ENCODE measurements around the gene SOBP. TPM values are rescaled to one million over a fixed set of nuclear protein-coding genes. Genes with fewer than 3 reads are reported as not detected.

The SOBP gene
- total and polyA plus RNA-seq, 5 donors from 2014 or later, result 0.07 to 0.13 TPM; not detected in 3

- Mint-ChIP-seq H3K4me1 (peaks cover 0 to 6% (median 4%) of the 10 kb centered on the region in 4 donors), H3K9me3 (no peaks in the 10 kb centered on the region), H3K27ac (no peak overlapping the region), H3K27me3 (peaks cover 20% of the 10 kb centered on the region), H3K4me3 (no peak overlapping the region), H3K36me3 (no peaks in the 10 kb centered on the region)
- no peak for ATAC-seq (ENCODE audit: low read depth in 2 of 2)
- no peak for DNase-seq
- Histone ChIP-seq H3K27ac (ENCODE audit: insufficient read depth, low read length, poor library complexity, severe bottlenecking) (no peak overlapping the region), H3K36me3 (ENCODE audit: control insufficient read depth, insufficient read depth, low read length) (no peaks in the 10 kb centered on the region), H3K9me3 (ENCODE audit: control insufficient read depth in 2 of 2, low read length in 2 of 2) (no peaks in the 10 kb centered on the region), H3K4me3 (ENCODE audit: low read depth, low read length) (no peak overlapping the region), H3K4me1 (ENCODE audit: control insufficient read depth, insufficient read depth, low read length, poor library complexity, severe bottlenecking) (peaks cover 3% of the 10 kb centered on the region), H3K27me3 (ENCODE audit: control insufficient read depth, insufficient read depth, low read length) (peaks cover 5% of the 10 kb centered on the region)
Measured at GRCh38 chr6:107666981-107667601, 177.2 kb downstream of the SOBP start.

GRCh38 chr6:107667790-107668189, 177.9 kb downstream of the SOBP start:
- peaks cover 0 to 6% (median 4%) of the 10 kb centered on the region in 4 donors for H3K4me1 Mint-ChIP-seq
- H3K27me3 Mint-ChIP-seq, result peaks cover 20% of the 10 kb centered on the region
- Histone ChIP-seq H3K4me3 (ENCODE audit: low read depth, low read length) (no peak overlapping the region), H3K4me1 (ENCODE audit: control insufficient read depth, insufficient read depth, low read length, poor library complexity, severe bottlenecking) (peaks cover 3% of the 10 kb centered on the region), H3K27ac (ENCODE audit: insufficient read depth, low read length, poor library complexity, severe bottlenecking) (no peak overlapping the region), H3K27me3 (ENCODE audit: control insufficient read depth, insufficient read depth, low read length) (peaks cover 5% of the 10 kb centered on the region), H3K9me3 (ENCODE audit: control insufficient read depth in 2 of 2, low read length in 2 of 2) (no peaks in the 10 kb centered on the region), H3K36me3 (ENCODE audit: control insufficient read depth, insufficient read depth, low read length) (no peaks in the 10 kb centered on the region)
- no peak overlapping the region for H3K27ac Mint-ChIP-seq
- DNase-seq (no peak), ATAC-seq (ENCODE audit: low read depth in 2 of 2) (no peak)
- H3K4me3 Mint-ChIP-seq, result no peak overlapping the region
- no peaks in the 10 kb centered on the region for H3K36me3 Mint-ChIP-seq
- H3K9me3 Mint-ChIP-seq, result no peaks in the 10 kb centered on the region

GRCh38 chr6:107668743-107669474, 179.0 kb downstream of the SOBP start:
- ATAC-seq (ENCODE audit: low read depth in 2 of 2), result peak; percentile 55 to 58
- no peaks in the 10 kb centered on the region for H3K9me3 Mint-ChIP-seq

GRCh38 chr6:107670792-107671199, 180.9 kb downstream of the SOBP start:
- Mint-ChIP-seq H3K4me3 (no peak overlapping the region), H3K27me3 (peaks cover 17% of the 10 kb centered on the region), H3K36me3 (no peaks in the 10 kb centered on the region), H3K27ac (peak overlapping the region in 2 of 3 donors; percentile 36 to 84), H3K4me1 (peaks cover 0 to 13% (median 5%) of the 10 kb centered on the region in 4 donors), H3K9me3 (no peaks in the 10 kb centered on the region)
- ATAC-seq (ENCODE audit: low read depth in 2 of 2), result no peak
- no peak overlapping the region for H3K27ac ChIP-seq (ENCODE audit: insufficient read depth, low read length, poor library complexity, severe bottlenecking)
- no peaks in the 10 kb centered on the region for H3K9me3 ChIP-seq (ENCODE audit: control insufficient read depth in 2 of 2, low read length in 2 of 2)
- H3K4me3 ChIP-seq (ENCODE audit: low read depth, low read length), result no peak overlapping the region
- no peaks in the 10 kb centered on the region for H3K36me3 ChIP-seq (ENCODE audit: control insufficient read depth, insufficient read depth, low read length)
- no peaks in the 10 kb centered on the region for H3K27me3 ChIP-seq (ENCODE audit: control insufficient read depth, insufficient read depth, low read length)
- DNase-seq, result peak in 1 of 3 donors; percentile 20
- H3K4me1 ChIP-seq (ENCODE audit: control insufficient read depth, insufficient read depth, low read length, poor library complexity, severe bottlenecking), result peaks cover 8% of the 10 kb centered on the region

More at GRCh38 chr6:107668743-107669474, 179.0 kb downstream of the SOBP start:
- peaks cover 5% of the 10 kb centered on the region for H3K27me3 ChIP-seq (ENCODE audit: control insufficient read depth, insufficient read depth, low read length)
- H3K27ac ChIP-seq (ENCODE audit: insufficient read depth, low read length, poor library complexity, severe bottlenecking), result no peak overlapping the region
- Mint-ChIP-seq H3K4me3 (no peak overlapping the region), H3K36me3 (no peaks in the 10 kb centered on the region), H3K27ac (peak overlapping the region in 1 of 3 donors; percentile 69), H3K27me3 (peaks cover 20% of the 10 kb centered on the region), H3K4me1 (peaks cover 0 to 6% (median 4%) of the 10 kb centered on the region in 4 donors)
- DNase-seq, result peak in 1 of 3 donors; percentile 42
- H3K9me3 ChIP-seq (ENCODE audit: control insufficient read depth in 2 of 2, low read length in 2 of 2), result no peaks in the 10 kb centered on the region
- no peaks in the 10 kb centered on the region for H3K36me3 ChIP-seq (ENCODE audit: control insufficient read depth, insufficient read depth, low read length)
- peaks cover 3% of the 10 kb centered on the region for H3K4me1 ChIP-seq (ENCODE audit: control insufficient read depth, insufficient read depth, low read length, poor library complexity, severe bottlenecking)
- H3K4me3 ChIP-seq (ENCODE audit: low read depth, low read length), result no peak overlapping the region

GRCh38 chr6:107673076-107673494, 183.2 kb downstream of the SOBP start:
- H3K36me3 Mint-ChIP-seq, result no peaks in the 10 kb centered on the region
- Histone ChIP-seq H3K4me1 (ENCODE audit: control insufficient read depth, insufficient read depth, low read length, poor library complexity, severe bottlenecking) (peaks cover 8% of the 10 kb centered on the region), H3K27ac (ENCODE audit: insufficient read depth, low read length, poor library complexity, severe bottlenecking) (no peak overlapping the region), H3K9me3 (ENCODE audit: control insufficient read depth in 2 of 2, low read length in 2 of 2) (no peaks in the 10 kb centered on the region), H3K4me3 (ENCODE audit: low read depth, low read length) (no peak overlapping the region), H3K27me3 (ENCODE audit: control insufficient read depth, insufficient read depth, low read length) (peaks cover 5% of the 10 kb centered on the region), H3K36me3 (ENCODE audit: control insufficient read depth, insufficient read depth, low read length) (no peaks in the 10 kb centered on the region)
- no peaks in the 10 kb centered on the region for H3K9me3 Mint-ChIP-seq
- no peak for ATAC-seq (ENCODE audit: low read depth in 2 of 2)
- H3K4me1 Mint-ChIP-seq, result peaks cover 0 to 13% (median 5%) of the 10 kb centered on the region in 4 donors
- DNase-seq, result no peak
- H3K4me3 Mint-ChIP-seq, result no peak overlapping the region
- H3K27ac Mint-ChIP-seq, result no peak overlapping the region
- H3K27me3 Mint-ChIP-seq, result peaks cover 21% of the 10 kb centered on the region

GRCh38 chr6:107674995-107675738, 185.2 kb downstream of the SOBP start:
- H3K4me1 Mint-ChIP-seq, result peaks cover 0 to 13% (median 5%) of the 10 kb centered on the region in 4 donors
- H3K4me3 ChIP-seq (ENCODE audit: low read depth, low read length), result no peak overlapping the region

GRCh38 chr6:107676042-107676441, 186.1 kb downstream of the SOBP start:
- H3K9me3 Mint-ChIP-seq, result no peaks in the 10 kb centered on the region
- Histone ChIP-seq H3K36me3 (ENCODE audit: control insufficient read depth, insufficient read depth, low read length) (no peaks in the 10 kb centered on the region), H3K4me1 (ENCODE audit: control insufficient read depth, insufficient read depth, low read length, poor library complexity, severe bottlenecking) (peaks cover 8% of the 10 kb centered on the region), H3K27ac (ENCODE audit: insufficient read depth, low read length, poor library complexity, severe bottlenecking) (no peak overlapping the region), H3K4me3 (ENCODE audit: low read depth, low read length) (no peak overlapping the region), H3K27me3 (ENCODE audit: control insufficient read depth, insufficient read depth, low read length) (peaks cover 5% of the 10 kb centered on the region), H3K9me3 (ENCODE audit: control insufficient read depth in 2 of 2, low read length in 2 of 2) (no peaks in the 10 kb centered on the region)
- peaks cover 0 to 7% (median 2%) of the 10 kb centered on the region in 4 donors for H3K4me1 Mint-ChIP-seq
- H3K27me3 Mint-ChIP-seq, result peaks cover 35% of the 10 kb centered on the region
- no peaks in the 10 kb centered on the region for H3K36me3 Mint-ChIP-seq
- peak overlapping the region in 1 of 4 donors; percentile 11 for H3K4me3 Mint-ChIP-seq
- no peak overlapping the region for H3K27ac Mint-ChIP-seq
- DNase-seq (no peak), ATAC-seq (ENCODE audit: low read depth in 2 of 2) (no peak)

More at GRCh38 chr6:107674995-107675738, 185.2 kb downstream of the SOBP start:
- peaks cover 28% of the 10 kb centered on the region for H3K27me3 Mint-ChIP-seq
- Histone ChIP-seq H3K27ac (ENCODE audit: insufficient read depth, low read length, poor library complexity, severe bottlenecking) (no peak overlapping the region), H3K27me3 (ENCODE audit: control insufficient read depth, insufficient read depth, low read length) (peaks cover 5% of the 10 kb centered on the region), H3K9me3 (ENCODE audit: control insufficient read depth in 2 of 2, low read length in 2 of 2) (no peaks in the 10 kb centered on the region), H3K36me3 (ENCODE audit: control insufficient read depth, insufficient read depth, low read length) (no peaks in the 10 kb centered on the region), H3K4me1 (ENCODE audit: control insufficient read depth, insufficient read depth, low read length, poor library complexity, severe bottlenecking) (peaks cover 8% of the 10 kb centered on the region)
- DNase-seq (peak; percentile 74 to 87 (median 85)), ATAC-seq (ENCODE audit: low read depth in 2 of 2) (peak; percentile 95 to 97)
- peak overlapping the region in 2 of 4 donors; percentile 63 to 69 for H3K4me3 Mint-ChIP-seq
- peak overlapping the region in 2 of 3 donors; percentile 83 to 92 for H3K27ac Mint-ChIP-seq
- H3K36me3 Mint-ChIP-seq, result no peaks in the 10 kb centered on the region
- H3K9me3 Mint-ChIP-seq, result no peaks in the 10 kb centered on the region

All from CD4-positive, CD25-positive, alpha-beta regulatory T cell (primary cell).